Parathyroid adenoma (tissue), 2 donors: ENCODE measurements around the gene DHRSX.
"Not testable (repeated sequence)": the region's sequence is repeated elsewhere in the genome, so short reads cannot be mapped to it uniquely, and the experiment has no call there.

ENCODE experiments used
- H2AFZ ChIP-seq: fragments of 300-600 bp; sonication (generic); one replicate; pipeline ENCODE4 v1.7.0; 2017; ENCODE audit warnings: antibody characterized with exemption, mild to moderate bottlenecking
- H3K27ac ChIP-seq: fragments of 300-600 bp; sonication (generic); one replicate; pipeline ENCODE4 v1.7.0; 2017
- H3K27me3 ChIP-seq: fragments of 300-600 bp; sonication (generic); one replicate; pipeline ENCODE4 v1.7.0; 2017; ENCODE audit warnings: low read length; ENCODE audit not compliant: control insufficient read depth, insufficient read depth
- H3K36me3 ChIP-seq: fragments of 300-600 bp; sonication (generic); one replicate; pipeline ENCODE4 v1.7.0; 2017; ENCODE audit warnings: low read length; ENCODE audit not compliant: control insufficient read depth, insufficient read depth
- H3K4me1 ChIP-seq: fragments of 300-600 bp; sonication (generic); one replicate; pipeline ENCODE4 v1.7.0; 2017; ENCODE audit warnings: control low read depth
- H3K4me2 ChIP-seq: fragments of 300-600 bp; sonication (generic); one replicate; pipeline ENCODE4 v1.7.0; 2017; ENCODE audit warnings: low read length
- H3K4me3 ChIP-seq: fragments of 300-600 bp; sonication (generic); one replicate; pipeline ENCODE4 v1.7.0; 2017; ENCODE audit warnings: low read depth, low read length
- H3K79me2 ChIP-seq: fragments of 300-600 bp; sonication (generic); one replicate; pipeline ENCODE4 v1.7.0; 2017; ENCODE audit warnings: control low read depth
- H3K9ac ChIP-seq: fragments of 300-600 bp; sonication (generic); one replicate; pipeline ENCODE4 v1.7.0; 2017; ENCODE audit warnings: mild to moderate bottlenecking
- H3K9me3 ChIP-seq: fragments of 300-600 bp; sonication (generic); one replicate; pipeline ENCODE4 v1.7.0; 2017; ENCODE audit warnings: low read length; ENCODE audit not compliant: control insufficient read depth
- TF ChIP-seq, protein P1 (sequence below): fragments of 300-600 bp; sonication (generic); IDR thresholded peaks from one replicate; pipeline ENCODE4 v1.7.0; 2017; ENCODE audit warnings: antibody characterized with exemption, mild to moderate bottlenecking
- donor health status: primary hyperparathyroidism.

The DHRSX gene

DNA sequence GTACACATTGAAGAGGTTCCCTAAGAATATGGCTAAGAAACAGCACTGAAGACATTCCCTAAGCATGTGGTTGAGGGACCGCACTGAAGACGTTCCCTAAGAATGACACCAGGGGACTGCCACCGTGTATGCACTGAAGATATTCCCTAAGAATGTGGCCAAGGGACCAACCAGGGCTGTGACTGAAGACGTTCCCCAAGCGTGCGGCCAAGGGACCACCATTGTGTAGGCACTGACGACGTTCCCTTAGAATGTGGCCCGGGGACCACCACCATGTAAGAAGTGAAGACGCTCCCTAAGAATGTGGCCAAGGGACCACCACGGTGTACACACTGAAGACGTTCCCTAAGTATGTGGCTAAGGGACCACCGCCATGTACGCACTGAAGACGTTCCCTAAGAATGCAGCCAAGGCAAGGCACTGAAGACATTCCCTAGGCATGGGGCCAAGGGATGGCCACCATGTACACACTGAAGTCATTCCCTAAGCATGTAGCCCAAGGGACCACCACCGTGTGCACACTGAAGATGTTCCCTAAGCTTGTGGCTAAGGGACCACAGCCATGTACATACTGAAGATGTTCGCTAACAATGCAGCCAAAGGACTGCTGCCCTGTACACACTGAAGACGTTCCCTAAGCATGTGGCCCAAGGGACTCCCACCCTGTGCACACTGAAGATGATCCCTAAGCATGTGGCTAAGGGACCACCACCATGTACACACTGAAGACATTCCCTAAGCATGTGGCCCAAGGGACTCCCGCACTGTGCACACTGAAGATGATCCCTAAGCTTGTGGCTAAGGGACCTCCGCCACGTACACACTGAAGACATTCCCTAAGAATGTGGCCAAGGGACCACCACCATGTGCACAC, 22.0 kb downstream of the DHRSX start:
- TF ChIP-seq, protein P1, sequence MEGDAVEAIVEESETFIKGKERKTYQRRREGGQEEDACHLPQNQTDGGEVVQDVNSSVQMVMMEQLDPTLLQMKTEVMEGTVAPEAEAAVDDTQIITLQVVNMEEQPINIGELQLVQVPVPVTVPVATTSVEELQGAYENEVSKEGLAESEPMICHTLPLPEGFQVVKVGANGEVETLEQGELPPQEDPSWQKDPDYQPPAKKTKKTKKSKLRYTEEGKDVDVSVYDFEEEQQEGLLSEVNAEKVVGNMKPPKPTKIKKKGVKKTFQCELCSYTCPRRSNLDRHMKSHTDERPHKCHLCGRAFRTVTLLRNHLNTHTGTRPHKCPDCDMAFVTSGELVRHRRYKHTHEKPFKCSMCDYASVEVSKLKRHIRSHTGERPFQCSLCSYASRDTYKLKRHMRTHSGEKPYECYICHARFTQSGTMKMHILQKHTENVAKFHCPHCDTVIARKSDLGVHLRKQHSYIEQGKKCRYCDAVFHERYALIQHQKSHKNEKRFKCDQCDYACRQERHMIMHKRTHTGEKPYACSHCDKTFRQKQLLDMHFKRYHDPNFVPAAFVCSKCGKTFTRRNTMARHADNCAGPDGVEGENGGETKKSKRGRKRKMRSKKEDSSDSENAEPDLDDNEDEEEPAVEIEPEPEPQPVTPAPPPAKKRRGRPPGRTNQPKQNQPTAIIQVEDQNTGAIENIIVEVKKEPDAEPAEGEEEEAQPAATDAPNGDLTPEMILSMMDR = no peak
- no peaks in the 10 kb centered on the region for H3K36me3 ChIP-seq
- H3K4me1 ChIP-seq = no peaks in the 10 kb centered on the region
- H3K4me3 ChIP-seq = no peak overlapping the region
- H3K4me2 ChIP-seq = no peak overlapping the region
- no peak overlapping the region for H2AFZ ChIP-seq
- peaks cover 25% of the 10 kb centered on the region for H3K79me2 ChIP-seq
- no peaks in the 10 kb centered on the region for H3K27me3 ChIP-seq
- H3K27ac ChIP-seq = no peak overlapping the region
- H3K9me3 ChIP-seq = no peaks in the 10 kb centered on the region
- no peak overlapping the region for H3K9ac ChIP-seq

DNA sequence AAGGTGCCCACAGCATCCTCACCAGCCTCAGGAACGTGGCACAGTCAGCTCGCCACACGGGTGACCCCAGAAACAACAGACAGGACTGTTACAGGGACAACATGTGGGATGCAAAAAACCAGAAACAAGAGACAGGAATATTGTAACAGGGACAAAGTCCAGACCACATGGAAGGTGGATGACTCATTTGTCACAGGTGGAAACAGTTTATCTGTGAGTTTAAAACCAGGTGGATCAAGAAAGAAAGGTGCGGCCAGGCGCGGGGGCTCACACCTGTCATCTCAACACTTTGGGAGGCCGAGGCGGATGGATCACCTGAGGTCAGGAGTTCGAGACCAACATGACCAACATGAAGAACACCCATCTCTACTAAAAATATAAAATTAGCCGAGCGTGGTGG, 23.5 kb downstream of the DHRSX start:
- not testable (repeated sequence) for H3K4me2 ChIP-seq, H3K36me3 ChIP-seq, H3K27me3 ChIP-seq, H3K9me3 ChIP-seq, H3K27ac ChIP-seq, H2AFZ ChIP-seq, H3K9ac ChIP-seq, H3K4me3 ChIP-seq, H3K4me1 ChIP-seq
- peaks cover 25% of the 10 kb centered on the region for H3K79me2 ChIP-seq

DNA sequence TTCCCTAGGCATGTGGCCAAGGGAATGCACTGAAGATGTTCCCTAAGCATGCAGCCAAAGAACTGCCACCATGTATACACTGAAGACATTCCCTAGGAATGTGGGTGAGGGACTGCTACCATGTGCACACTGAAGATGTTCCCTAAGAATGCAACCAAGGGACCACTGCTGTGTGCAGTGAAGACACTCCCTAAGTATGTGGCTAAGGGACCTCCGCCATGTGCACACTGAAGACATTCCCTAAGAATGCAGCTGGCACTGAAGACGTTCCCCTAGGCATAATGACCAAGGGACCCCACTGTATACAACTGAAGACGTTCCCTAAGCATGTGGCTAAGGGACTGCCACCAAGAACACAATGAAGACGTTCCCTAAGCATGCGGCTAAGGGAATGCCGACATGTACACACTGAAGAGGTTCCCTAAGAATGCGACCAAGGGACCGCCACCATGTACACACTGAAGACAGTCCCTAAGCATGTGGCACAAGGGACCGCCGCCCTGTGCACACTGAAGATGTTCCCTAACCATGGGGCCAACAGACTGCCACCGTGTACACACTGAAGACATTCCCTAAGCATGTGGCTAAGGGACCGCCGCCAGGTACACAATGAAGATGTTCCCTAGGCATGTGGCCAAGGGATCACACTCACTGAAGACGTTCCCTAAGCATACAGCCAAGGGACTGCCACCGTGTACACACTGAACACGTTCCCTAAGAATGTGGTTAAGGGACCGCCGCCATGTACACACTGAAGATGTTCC, 25.6 kb downstream of the DHRSX start:
- TF ChIP-seq, protein P1 = no peak
- Histone ChIP-seq H2AFZ (no peak overlapping the region), H3K9me3 (no peaks in the 10 kb centered on the region)

DNA sequence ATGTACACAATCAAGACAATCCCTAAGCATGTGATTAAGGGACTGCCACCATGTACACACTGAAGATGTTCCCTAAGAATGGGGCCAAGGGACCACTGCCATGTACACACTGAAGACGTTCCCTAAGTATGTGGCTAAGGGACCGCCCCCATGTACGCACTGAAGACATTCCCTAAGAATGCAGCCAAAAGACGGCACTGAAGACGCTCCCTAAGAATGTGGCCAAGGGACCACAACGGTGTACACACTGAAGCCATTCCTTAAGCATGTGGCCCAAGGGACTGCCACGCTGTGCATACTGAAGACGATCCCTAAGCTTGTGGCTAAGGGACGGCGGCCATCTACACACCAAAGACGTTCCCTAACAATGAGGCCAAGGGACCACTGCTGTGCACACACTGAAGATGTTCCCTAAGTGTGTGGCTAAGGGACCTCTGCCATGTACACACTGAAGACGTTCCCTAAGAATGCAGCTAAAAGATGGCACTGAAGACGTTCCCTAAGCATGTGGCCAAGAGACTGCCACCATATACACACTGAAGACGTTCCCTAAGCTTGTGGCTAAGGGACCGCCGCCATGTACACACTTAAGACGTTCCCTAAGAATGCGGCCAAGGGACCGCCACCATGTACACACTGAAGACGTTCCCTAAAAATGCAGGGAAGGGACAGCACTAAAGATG, 26.4 kb downstream of the DHRSX start:
- Histone ChIP-seq H3K4me2 (no peak overlapping the region), H3K27ac (no peak overlapping the region), H3K9me3 (no peaks in the 10 kb centered on the region), H3K9ac (no peak overlapping the region), H3K36me3 (no peaks in the 10 kb centered on the region), H3K4me3 (no peak overlapping the region), H3K79me2 (peaks cover 24% of the 10 kb centered on the region), H3K27me3 (no peaks in the 10 kb centered on the region), H2AFZ (no peak overlapping the region), H3K4me1 (no peaks in the 10 kb centered on the region)
- TF ChIP-seq, protein P1 = no peak

More for the DNA sequence above, 25.6 kb downstream of the DHRSX start:
- H3K79me2 ChIP-seq = peaks cover 25% of the 10 kb centered on the region
- no peaks in the 10 kb centered on the region for H3K27me3 ChIP-seq
- no peaks in the 10 kb centered on the region for H3K4me1 ChIP-seq
- no peak overlapping the region for H3K27ac ChIP-seq
- no peak overlapping the region for H3K9ac ChIP-seq
- no peaks in the 10 kb centered on the region for H3K36me3 ChIP-seq
- H3K4me2 ChIP-seq = no peak overlapping the region
- no peak overlapping the region for H3K4me3 ChIP-seq

DNA sequence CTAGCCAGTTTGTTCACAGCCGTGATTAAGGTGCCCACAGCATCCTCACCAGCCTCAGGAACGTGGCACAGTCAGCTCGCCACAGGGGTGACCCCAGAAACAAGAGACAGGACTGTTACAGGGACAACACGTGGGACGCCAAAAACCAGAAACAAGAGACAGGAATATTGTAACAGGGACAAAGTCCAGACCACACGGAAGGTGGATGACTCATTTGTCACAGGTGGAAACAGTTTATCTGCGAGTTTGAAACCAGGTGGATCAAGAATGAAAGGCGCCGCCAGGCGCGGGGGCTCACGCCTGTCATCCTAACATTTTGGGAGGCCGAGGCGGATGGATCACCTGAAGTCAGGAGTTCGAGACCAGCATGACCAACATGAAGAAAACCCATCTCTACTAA, 27.7 kb downstream of the DHRSX start:
- H3K36me3 ChIP-seq, H3K4me3 ChIP-seq, H3K9me3 ChIP-seq, H3K9ac ChIP-seq, H3K4me2 ChIP-seq, H2AFZ ChIP-seq, H3K4me1 ChIP-seq, H3K27me3 ChIP-seq, H3K27ac ChIP-seq: not testable (repeated sequence)
- H3K79me2 ChIP-seq = peaks cover 28% of the 10 kb centered on the region
